ENCODE results near the gene IFIT1B.
A peak's percentile ranks its signal among the peaks of the same experiment; 100 is the strongest.
"Not testable (repeated sequence)": the region's sequence is repeated elsewhere in the genome, so short reads cannot be mapped to it uniquely, and the experiment has no call there.

IFIT1B gene

GRCh38 chr10:89389254-89389653, 11.4 kb downstream of the IFIT1B start:
- no peaks in the 10 kb centered on the region for H3K27me3 Mint-ChIP-seq
- H3K36me3 Mint-ChIP-seq (ENCODE audit: low read depth): no peaks in the 10 kb centered on the region
- H3K9me3 Mint-ChIP-seq: no peaks in the 10 kb centered on the region
- H3K27ac Mint-ChIP-seq: no peak overlapping the region
- no peak overlapping the region for H3K4me3 Mint-ChIP-seq
- H3K4me1 Mint-ChIP-seq (ENCODE audit: low read depth): peaks cover 27% of the 10 kb centered on the region

- no peaks in the 10 kb centered on the region for H3K27me3 Mint-ChIP-seq
- H3K4me1 Mint-ChIP-seq (ENCODE audit: low read depth): peaks cover 37% of the 10 kb centered on the region
- no peak overlapping the region for H3K27ac Mint-ChIP-seq
- no peak overlapping the region for H3K4me3 Mint-ChIP-seq
- H3K36me3 Mint-ChIP-seq (ENCODE audit: low read depth): no peaks in the 10 kb centered on the region
- H3K9me3 Mint-ChIP-seq: no peaks in the 10 kb centered on the region
These were observed 12.8 kb downstream of the IFIT1B start for GRCh38 chr10:89390476-89391225.

- peaks cover 39% of the 10 kb centered on the region for H3K4me1 Mint-ChIP-seq (ENCODE audit: low read depth)
- not testable (repeated sequence) for H3K27ac Mint-ChIP-seq; H3K4me3 Mint-ChIP-seq; H3K27me3 Mint-ChIP-seq; H3K36me3 Mint-ChIP-seq (ENCODE audit: low read depth); H3K9me3 Mint-ChIP-seq
These were observed 13.3 kb downstream of the IFIT1B start for GRCh38 chr10:89391226-89391576.

DNA sequence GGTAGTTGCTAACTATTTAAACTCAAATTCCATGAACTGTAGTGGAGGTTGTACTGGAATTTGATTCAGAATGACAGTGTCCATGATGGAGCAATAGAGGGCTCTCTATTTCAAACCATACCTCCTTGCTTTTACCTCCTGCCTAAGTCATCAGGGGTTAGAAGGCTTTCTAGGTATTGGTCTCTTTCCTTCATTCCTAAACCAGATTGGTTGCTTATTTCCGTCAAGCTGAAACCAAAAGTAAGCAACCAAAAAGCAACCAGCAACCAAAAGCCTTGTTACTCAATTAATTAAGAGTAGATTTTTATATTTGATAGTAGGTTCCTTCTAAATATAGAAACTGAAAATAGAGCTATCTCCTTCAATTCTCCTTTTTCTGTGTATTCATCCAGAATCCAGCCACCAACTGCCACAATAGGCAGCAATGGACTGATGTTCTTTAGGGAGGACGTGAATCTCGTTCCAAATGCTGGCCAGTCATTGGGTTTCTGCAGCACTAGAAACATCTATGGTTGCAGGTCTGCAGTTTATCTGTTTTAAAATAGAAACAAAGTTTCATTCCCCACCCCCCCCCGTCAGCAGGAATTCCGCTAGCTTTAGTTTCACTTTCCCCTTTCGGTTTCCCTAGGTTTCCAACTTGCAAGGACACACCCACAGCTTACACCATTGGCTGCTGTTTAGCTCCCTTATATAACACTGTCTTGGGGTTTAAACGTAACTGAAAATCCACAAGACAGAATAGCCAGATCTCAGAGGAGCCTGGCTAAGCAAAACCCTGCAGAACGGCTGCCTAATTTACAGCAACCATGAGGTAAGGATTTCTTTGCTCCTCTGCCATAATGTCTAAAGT, 14.3 kb downstream of the IFIT1B start, which contains the start of gene IFIT1:
Gene IFIT1 (plus strand): TSS at position 717 of the 850 bp plus-strand sequence. CDS start 90 bp downstream, at position 807.
- Mint-ChIP-seq H3K4me3 (peak within 1 kb of the TSS; percentile 84), H3K27me3 (no peaks in the 10 kb centered on the region), H3K4me1 (ENCODE audit: low read depth) (peaks cover 44% of the 10 kb centered on the region), H3K36me3 (ENCODE audit: low read depth) (peaks cover 3% of the 10 kb centered on the region), H3K27ac (peak within 1 kb of the TSS; percentile 67), H3K9me3 (no peaks in the 10 kb centered on the region)

- Mint-ChIP-seq H3K4me1 (ENCODE audit: low read depth) (peaks cover 47% of the 10 kb centered on the region), H3K27me3 (no peaks in the 10 kb centered on the region), H3K9me3 (no peaks in the 10 kb centered on the region), H3K36me3 (ENCODE audit: low read depth) (peaks cover 5% of the 10 kb centered on the region), H3K27ac (peak overlapping the region; percentile 67), H3K4me3 (peak overlapping the region; percentile 84)
These were observed 15.1 kb downstream of the IFIT1B start for GRCh38 chr10:89392974-89393373.

DNA sequence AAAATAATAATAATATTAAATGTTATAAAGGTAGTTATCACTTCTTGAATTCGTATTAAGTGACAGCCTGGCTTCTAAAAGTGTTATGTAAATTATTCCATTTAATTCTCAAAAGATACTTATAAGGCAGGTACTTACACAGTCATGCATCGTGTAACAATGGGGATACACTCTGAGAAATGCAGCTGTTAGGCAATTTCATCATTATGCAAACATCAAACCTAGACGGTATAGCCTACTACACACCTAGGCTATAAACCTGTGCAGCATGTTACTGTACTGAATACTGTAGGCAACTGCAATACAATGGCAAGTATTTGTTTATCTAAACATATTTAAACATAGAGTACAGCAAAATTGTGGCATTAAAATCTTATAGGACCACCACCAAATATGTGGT, 16.0 kb downstream of the IFIT1B start:
- Mint-ChIP-seq H3K9me3 (no peaks in the 10 kb centered on the region), H3K4me3 (peak overlapping the region; percentile 84), H3K27ac (no peak overlapping the region), H3K4me1 (ENCODE audit: low read depth) (peaks cover 56% of the 10 kb centered on the region), H3K27me3 (no peaks in the 10 kb centered on the region), H3K36me3 (ENCODE audit: low read depth) (peaks cover 8% of the 10 kb centered on the region)

DNA sequence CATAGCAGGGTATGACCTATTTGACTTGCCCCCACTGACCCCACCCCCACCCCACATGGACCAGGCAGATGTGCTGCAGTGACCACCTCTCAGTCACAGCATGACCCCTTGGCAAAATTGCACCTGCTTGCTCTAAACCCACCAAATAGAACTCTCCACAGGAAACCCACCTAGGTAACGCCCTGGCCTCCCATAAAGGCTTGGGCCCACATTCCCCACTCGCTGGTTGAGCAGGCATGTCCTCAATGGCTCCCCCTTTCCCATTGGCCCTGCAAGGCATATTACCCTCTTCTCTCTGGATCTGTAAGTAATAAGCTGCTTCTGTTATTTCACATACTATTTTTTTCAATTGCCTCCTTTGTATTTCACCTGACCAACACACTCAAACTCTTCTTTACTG, 17.3 kb downstream of the IFIT1B start:
- Mint-ChIP-seq H3K27ac (no peak overlapping the region), H3K36me3 (ENCODE audit: low read depth) (peaks cover 12% of the 10 kb centered on the region), H3K27me3 (no peaks in the 10 kb centered on the region), H3K4me3 (no peak overlapping the region), H3K9me3 (no peaks in the 10 kb centered on the region), H3K4me1 (ENCODE audit: low read depth) (peaks cover 68% of the 10 kb centered on the region)

GRCh38 chr10:89398003-89398749, 20.3 kb downstream of the IFIT1B start:
- H3K27ac Mint-ChIP-seq: no peak overlapping the region
- H3K4me1 Mint-ChIP-seq (ENCODE audit: low read depth): peaks cover 60% of the 10 kb centered on the region
- H3K36me3 Mint-ChIP-seq (ENCODE audit: low read depth): peaks cover 28% of the 10 kb centered on the region
- no peaks in the 10 kb centered on the region for H3K9me3 Mint-ChIP-seq
- no peaks in the 10 kb centered on the region for H3K27me3 Mint-ChIP-seq
- no peak overlapping the region for H3K4me3 Mint-ChIP-seq

GRCh38 chr10:89399956-89400355, 22.1 kb downstream of the IFIT1B start:
- no peak overlapping the region for H3K4me3 Mint-ChIP-seq
- no peaks in the 10 kb centered on the region for H3K9me3 Mint-ChIP-seq
- peaks cover 34% of the 10 kb centered on the region for H3K36me3 Mint-ChIP-seq (ENCODE audit: low read depth)
- no peak overlapping the region for H3K27ac Mint-ChIP-seq
- H3K4me1 Mint-ChIP-seq (ENCODE audit: low read depth): peaks cover 48% of the 10 kb centered on the region
- no peaks in the 10 kb centered on the region for H3K27me3 Mint-ChIP-seq

- H3K4me1 Mint-ChIP-seq (ENCODE audit: low read depth): peaks cover 32% of the 10 kb centered on the region
- peaks cover 35% of the 10 kb centered on the region for H3K36me3 Mint-ChIP-seq (ENCODE audit: low read depth)
- H3K27ac Mint-ChIP-seq: no peak overlapping the region
- H3K9me3 Mint-ChIP-seq: no peaks in the 10 kb centered on the region
- no peaks in the 10 kb centered on the region for H3K27me3 Mint-ChIP-seq
- H3K4me3 Mint-ChIP-seq: no peak overlapping the region
These were observed 25.2 kb downstream of the IFIT1B start for GRCh38 chr10:89403043-89403442.

DNA sequence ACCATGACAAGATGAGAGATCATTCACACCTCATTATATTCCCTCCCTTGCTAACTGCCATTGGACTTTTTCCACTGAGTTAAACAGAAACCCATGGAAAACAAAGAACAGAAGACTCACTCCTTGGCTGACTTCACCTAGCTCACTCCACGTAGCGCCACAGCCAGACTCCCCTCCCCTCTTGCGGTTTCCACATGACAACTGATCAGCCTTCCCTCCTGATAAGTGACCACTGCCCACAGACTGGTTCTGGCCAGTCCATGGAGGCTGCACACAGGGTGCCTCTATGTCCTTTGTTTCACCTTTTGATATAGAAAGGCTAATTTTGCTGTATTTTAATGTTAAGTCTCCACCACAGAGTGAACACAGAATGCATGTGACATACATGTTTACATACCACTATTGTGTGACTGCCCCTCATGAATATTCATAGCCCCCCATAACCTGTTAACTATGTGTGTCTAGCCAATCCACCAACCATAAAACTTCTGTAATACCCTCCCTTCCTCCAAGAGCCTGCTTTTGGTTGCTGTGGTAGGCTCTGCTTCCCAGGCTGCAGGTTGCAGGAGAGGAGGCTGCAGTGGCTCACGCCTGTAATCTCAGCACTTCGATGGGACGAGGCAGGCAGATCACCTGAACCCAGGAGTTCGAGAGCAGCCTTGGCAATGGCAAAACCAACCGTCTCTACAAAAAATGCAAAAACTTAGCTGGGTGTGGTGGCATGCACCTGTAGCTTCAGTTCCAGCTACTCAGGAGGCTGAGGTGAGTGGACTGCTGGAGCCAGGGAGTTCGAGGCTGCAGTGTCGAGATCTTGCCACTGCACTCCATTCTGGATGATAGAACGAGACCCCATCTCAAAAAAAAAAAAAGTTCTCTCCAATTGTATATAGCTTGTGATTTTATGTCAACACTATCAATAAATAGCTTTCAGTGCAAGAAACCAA, 26.5 kb downstream of the IFIT1B start:
- peaks cover 29% of the 10 kb centered on the region for H3K36me3 Mint-ChIP-seq (ENCODE audit: low read depth)
- H3K27me3 Mint-ChIP-seq: no peaks in the 10 kb centered on the region
- H3K4me3 Mint-ChIP-seq: no peak overlapping the region
- H3K27ac Mint-ChIP-seq: no peak overlapping the region
- H3K4me1 Mint-ChIP-seq (ENCODE audit: low read depth): peaks cover 19% of the 10 kb centered on the region
- no peaks in the 10 kb centered on the region for H3K9me3 Mint-ChIP-seq

DNA sequence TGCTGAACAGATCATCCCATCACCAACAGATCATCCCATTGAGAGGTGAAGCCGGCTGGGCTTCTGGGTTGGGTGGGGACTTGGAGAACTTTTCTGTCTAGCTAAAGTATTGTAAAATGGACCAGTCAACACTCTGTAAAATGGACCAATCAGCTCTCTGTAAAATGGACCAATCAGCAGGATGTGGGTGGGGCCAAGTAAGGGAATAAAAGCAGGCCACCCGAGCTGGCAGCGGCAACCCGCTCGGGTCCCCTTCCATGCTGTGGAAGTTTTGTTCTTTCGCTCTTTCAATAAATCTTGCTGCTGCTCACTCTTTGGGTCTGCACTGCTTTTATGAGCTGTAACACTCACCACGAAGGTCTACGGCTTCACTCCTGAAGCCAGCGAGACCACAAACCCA, 28.3 kb downstream of the IFIT1B start:
- H3K27ac Mint-ChIP-seq, H3K27me3 Mint-ChIP-seq, H3K4me3 Mint-ChIP-seq, H3K9me3 Mint-ChIP-seq: not testable (repeated sequence)
- H3K36me3 Mint-ChIP-seq (ENCODE audit: low read depth): peaks cover 25% of the 10 kb centered on the region
- peaks cover 17% of the 10 kb centered on the region for H3K4me1 Mint-ChIP-seq (ENCODE audit: low read depth)

GRCh38 chr10:89407792-89408191, 29.9 kb downstream of the IFIT1B start:
- H3K9me3 Mint-ChIP-seq, H3K4me3 Mint-ChIP-seq, H3K27me3 Mint-ChIP-seq, H3K27ac Mint-ChIP-seq: not testable (repeated sequence)
- H3K36me3 Mint-ChIP-seq (ENCODE audit: low read depth): peaks cover 25% of the 10 kb centered on the region
- H3K4me1 Mint-ChIP-seq (ENCODE audit: low read depth): peaks cover 22% of the 10 kb centered on the region

DNA sequence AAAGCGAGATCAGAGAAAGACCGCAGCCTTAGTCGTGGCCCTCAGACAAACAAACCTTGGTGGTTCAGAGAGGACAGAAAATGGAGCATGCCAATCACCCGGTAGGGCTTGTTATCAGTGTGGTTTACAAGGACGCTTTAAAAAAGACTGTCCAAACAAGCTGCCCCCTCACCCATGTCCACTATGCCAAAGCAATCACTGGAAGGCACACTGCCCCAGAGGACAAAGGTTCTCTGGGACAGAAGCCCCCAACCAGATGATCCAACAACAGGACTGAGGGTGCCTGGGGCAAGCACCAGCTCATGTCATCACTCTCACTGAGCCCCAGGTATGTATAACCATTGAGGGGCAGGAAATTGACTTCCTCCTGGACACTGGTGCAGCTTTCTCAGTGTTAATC, 31.4 kb downstream of the IFIT1B start:
- H3K9me3 Mint-ChIP-seq, H3K27me3 Mint-ChIP-seq, H3K27ac Mint-ChIP-seq, H3K4me3 Mint-ChIP-seq: not testable (repeated sequence)
- Mint-ChIP-seq H3K36me3 (ENCODE audit: low read depth) (peaks cover 18% of the 10 kb centered on the region), H3K4me1 (ENCODE audit: low read depth) (peaks cover 29% of the 10 kb centered on the region)

All from stimulated activated naive CD8-positive, alpha-beta T cell treated with anti-CD3 and anti-CD28 coated beads, Interleukin-15, Interleukin-2, amounts not matched to agents 100 ng/mL and 50 ng/mL, for 24 hours (primary cell).